HFF-Myc (cell line): Measurements from ENCODE around the gene IFNL2.
"Not testable (repeated sequence)": the region's sequence is repeated elsewhere in the genome, so short reads cannot be mapped to it uniquely, and the experiment has no call there.

Source experiments
- DNase-seq: peaks from one replicate; pipeline ENCODE4 v3.0.0-alpha.2; 2011; ENCODE audit warnings: low read depth; ENCODE audit errors: extremely low read depth
- H3K4me3 ChIP-seq: replicated peaks from 2 replicates; pipeline ENCODE4 v1.5.1; 2011; ENCODE audit warnings: low read depth, mild to moderate bottlenecking, control low read depth, low read length
- CTCF ChIP-seq: IDR thresholded peaks from 2 replicates; pipeline ENCODE4 v1.5.1; 2012; ENCODE audit warnings: mild to moderate bottlenecking, low read depth, low read length, control low read depth; ENCODE audit errors: missing control alignments

The IFNL2 gene

GRCh38 chr19:39268085-39268484, at the start of gene IFNL2:
Gene IFNL2 (plus strand): TSS chr19:39268396. CDS start chr19:39268569, 173 bp downstream.
- DNase-seq, H3K4me3 ChIP-seq: not testable (repeated sequence)

GRCh38 chr19:39219108-39219507, 49.1 kb upstream of the IFNL2 start:
- DNase-seq: not testable (repeated sequence)

GRCh38 chr19:39223703-39224279, 44.4 kb upstream of the IFNL2 start:
- no peak for DNase-seq
- no peak for TF ChIP-seq CTCF

More at GRCh38 chr19:39219108-39219507, 49.1 kb upstream of the IFNL2 start:
- H3K4me3 ChIP-seq: not testable (repeated sequence)

GRCh38 chr19:39224910-39225309, 43.3 kb upstream of the IFNL2 start:
- DNase-seq: no peak
- TF ChIP-seq CTCF: no peak
- no peak overlapping the region for H3K4me3 ChIP-seq

More at GRCh38 chr19:39223703-39224279, 44.4 kb upstream of the IFNL2 start:
- H3K4me3 ChIP-seq: no peak overlapping the region

- no peak overlapping the region for H3K4me3 ChIP-seq
- no peak for DNase-seq
- no peak for TF ChIP-seq CTCF
Observed at GRCh38 chr19:39230096-39230764, 38.0 kb upstream of the IFNL2 start.

GRCh38 chr19:39232708-39233107, 35.5 kb upstream of the IFNL2 start:
- no peak for TF ChIP-seq CTCF
- H3K4me3 ChIP-seq: no peak overlapping the region
- DNase-seq: no peak

- TF ChIP-seq CTCF: no peak
- no peak overlapping the region for H3K4me3 ChIP-seq
- no peak for DNase-seq
Observed at GRCh38 chr19:39236527-39236926, 31.7 kb upstream of the IFNL2 start.
